CD14-positive monocyte (primary cell): ENCODE results near the gene ACSF2. TPM values are rescaled to one million over a fixed set of nuclear protein-coding genes. Genes with fewer than 3 reads are reported as not detected.

Experiments used
- DNase-seq, 3 donors: peaks; one replicate each; pipeline ENCODE4 v3.0.0-alpha.2; 2011 to 2022
- H2AFZ ChIP-seq: 2 replicates; pipeline ENCODE4 v1.6.0; 2012; ENCODE audit warnings: mild to moderate bottlenecking, low read depth, low read length, inconsistent platforms; ENCODE audit not compliant: insufficient read depth, poor library complexity, severe bottlenecking
- H3K27ac ChIP-seq, 2 donors: 1 replicate in 1 of 2; 2 replicates in 1 of 2; pipeline ENCODE4 v1.5.1; 2012 to 2013; ENCODE audit warnings: low read length in 2 of 2, control low read depth in 1 of 2, inconsistent platforms in 1 of 2, low read depth in 1 of 2, mild to moderate bottlenecking in 1 of 2
- H3K27me3 ChIP-seq, 2 donors: one replicate each; pipeline versions ENCODE4 v1.6.0 to v1.6.1; 2011 to 2013; ENCODE audit warnings: low read length in 2 of 2; ENCODE audit not compliant: control insufficient read depth in 2 of 2, insufficient read depth in 2 of 2
- H3K36me3 ChIP-seq, 2 donors: replicated peaks in 1 of 2; 1 replicate in 1 of 2; 2 replicates in 1 of 2; pipeline versions ENCODE4 v1.5.1 to v1.6.1; 2012 to 2013; ENCODE audit warnings: low read length in 2 of 2, control low read depth in 1 of 2, inconsistent platforms in 1 of 2, mild to moderate bottlenecking in 1 of 2; ENCODE audit not compliant: insufficient read depth in 2 of 2, control insufficient read depth in 1 of 2
- H3K4me1 ChIP-seq, 2 donors: 1 replicate in 1 of 2; 2 replicates in 1 of 2; pipeline versions ENCODE4 v1.5.1 to v1.6.1; 2012 to 2013; ENCODE audit warnings: low read length in 2 of 2, control low read depth in 1 of 2, inconsistent platforms in 1 of 2, mild to moderate bottlenecking in 1 of 2, moderate library complexity in 1 of 2; ENCODE audit not compliant: insufficient read depth in 2 of 2, control insufficient read depth in 1 of 2
- H3K4me2 ChIP-seq: replicated peaks from 2 replicates; pipeline ENCODE3; 2012; ENCODE audit warnings: low read length, moderate library complexity, mild to moderate bottlenecking; ENCODE audit not compliant: poor library complexity, severe bottlenecking; ENCODE audit errors: extremely low read depth
- H3K4me3 ChIP-seq, 3 experiments: fragments of 200-600 bp in 1 of 3; sonication (generic) in 1 of 3; replicated peaks in 1 of 3; 1 replicate in 2 of 3; 2 replicates in 1 of 3; pipeline ENCODE4 v1.5.1; 2011 to 2013; ENCODE audit warnings: low read length in 3 of 3, mild to moderate bottlenecking in 3 of 3, control low read depth in 2 of 3, low read depth in 2 of 3, inconsistent platforms in 1 of 3, moderate library complexity in 1 of 3
- H3K79me2 ChIP-seq: 2 replicates; pipeline ENCODE4 v1.6.0; 2012; ENCODE audit warnings: mild to moderate bottlenecking, control low read depth, inconsistent platforms, low read length, moderate library complexity; ENCODE audit not compliant: insufficient read depth
- H3K9ac ChIP-seq: 2 replicates; pipeline ENCODE4 v1.6.0; 2017; ENCODE audit warnings: low read length, mild to moderate bottlenecking; ENCODE audit not compliant: insufficient read depth, poor library complexity, severe bottlenecking
- H3K9me3 ChIP-seq, 2 donors: replicated peaks in 1 of 2; 1 replicate in 1 of 2; 2 replicates in 1 of 2; pipeline versions ENCODE4 v1.5.1 to v1.6.1; 2012 to 2013; ENCODE audit warnings: low read length in 2 of 2, control low read depth in 1 of 2; ENCODE audit not compliant: control insufficient read depth in 1 of 2, insufficient read depth in 1 of 2
- H4K20me1 ChIP-seq: 2 replicates; pipeline ENCODE4 v1.6.0; 2012; ENCODE audit warnings: mild to moderate bottlenecking, low read length, control low read depth, moderate library complexity; ENCODE audit not compliant: insufficient read depth
- H3K27ac Mint-ChIP-seq, 7 donors: one replicate each; pipeline ENCODE4 v1.8.0; 2020; ENCODE audit warnings: mild to moderate bottlenecking in 7 of 7, mixed read lengths in 7 of 7, moderate library complexity in 6 of 7, inconsistent platforms in 2 of 7
- H3K27me3 Mint-ChIP-seq, 3 donors: one replicate each; pipeline ENCODE4 v1.8.0; 2021 to 2022; ENCODE audit warnings: low read depth in 3 of 3, mild to moderate bottlenecking in 3 of 3, mixed read lengths in 3 of 3, moderate library complexity in 3 of 3, inconsistent platforms in 1 of 3
- H3K36me3 Mint-ChIP-seq, 2 donors: one replicate each; pipeline ENCODE4 v1.8.0; 2020; ENCODE audit warnings: mixed read lengths in 2 of 2, inconsistent platforms in 1 of 2, mild to moderate bottlenecking in 1 of 2
- H3K4me1 Mint-ChIP-seq: one replicate; pipeline ENCODE4 v1.8.0; 2020; ENCODE audit warnings: mild to moderate bottlenecking, mixed read lengths
- H3K4me3 Mint-ChIP-seq, 2 donors: one replicate each; pipeline ENCODE4 v1.8.0; 2020; ENCODE audit warnings: mild to moderate bottlenecking in 2 of 2, mixed read lengths in 2 of 2, moderate library complexity in 1 of 2
- H3K9me3 Mint-ChIP-seq, 7 donors: one replicate each; pipeline ENCODE4 v1.8.0; 2020 to 2022; ENCODE audit warnings: mixed read lengths in 7 of 7, mild to moderate bottlenecking in 6 of 7, moderate library complexity in 6 of 7, inconsistent platforms in 2 of 7
- WGBS: methylation state at CpG from one replicate; pipeline ENCODE4 v1.1.5; 2013; ENCODE audit warnings: missing lambda C conversion rate; ENCODE audit not compliant: insufficient coverage; 5-methylcytosine and 5-hydroxymethylcytosine counted together
- intact Hi-C, 2 donors: fragments of 100-400 bp; cut with micrococcal nuclease; formaldehyde crosslinking; loops; one replicate each; pipeline versions ENCODE4 v1.15.0 to v1.15.1; 2023
- polyA plus RNA-seq, 3 donors: library from polyadenylated mRNA; depleted of rRNA in 1 of 3; unstranded in 2 of 3; stranded (reverse) in 1 of 3; fragments of 300-500 nt in 2 of 3; fragments of >200 nt in 1 of 3; fragmentation: Illumina TruSeq in 2 of 3; gene quantifications; 1 replicate in 2 of 3; 2 replicates in 1 of 3; pipeline ENCODE4 v1.2.3, GENCODE V29; 2012 to 2021
- TF ChIP-seq, protein P1 (sequence below): fragments of 200-600 bp; IDR thresholded peaks from one replicate; pipeline ENCODE4 v1.8.0; 2022; ENCODE audit warnings: antibody characterized with exemption, mild to moderate bottlenecking

ACSF2 gene
- polyA plus RNA-seq, 3 donors, result 2.8 to 24.4 (median 5.5) TPM

DNA sequence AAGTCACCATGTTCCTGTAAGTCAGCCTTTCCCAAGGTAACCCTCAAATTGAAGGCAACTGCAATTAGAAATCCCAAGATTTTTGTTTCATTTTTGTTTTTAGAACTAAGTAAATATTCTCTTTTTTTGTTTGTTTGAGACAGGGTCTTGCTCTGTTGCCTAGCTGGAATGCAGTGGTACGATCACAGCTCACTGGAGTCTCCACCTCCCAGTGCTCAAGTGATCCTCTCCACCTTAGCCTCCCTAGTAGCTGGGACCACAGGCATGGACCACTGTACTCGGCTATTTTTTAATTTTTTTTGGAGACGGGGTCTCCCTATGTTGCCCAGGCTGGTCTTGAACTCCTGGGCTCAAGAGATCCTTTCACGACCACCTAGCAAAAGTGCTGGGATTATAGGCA is 18.1 kb upstream of the ACSF2 start:
- Histone ChIP-seq H3K9me3 (no peaks in the 10 kb centered on the region), H3K9ac (no peak overlapping the region), H3K4me2 (no peak overlapping the region), H2AFZ (no peak overlapping the region), H3K4me3 (no peak overlapping the region), H3K27me3 (no peaks in the 10 kb centered on the region), H4K20me1 (no peaks in the 10 kb centered on the region), H3K36me3 (no peaks in the 10 kb centered on the region), H3K4me1 (peaks cover 0 to 3% of the 10 kb centered on the region in 2 donors), H3K79me2 (no peaks in the 10 kb centered on the region), H3K27ac (no peak overlapping the region)
- DNase-seq, result no peak
- Mint-ChIP-seq H3K27ac (no peak overlapping the region), H3K36me3 (no peaks in the 10 kb centered on the region), H3K4me1 (peaks cover 11% of the 10 kb centered on the region), H3K9me3 (peaks cover 0 to 5% (median 4%) of the 10 kb centered on the region in 7 donors), H3K4me3 (no peak overlapping the region), H3K27me3 (peaks cover 3 to 14% (median 5%) of the 10 kb centered on the region in 3 donors)
- 100% methylated on average over 3 of the region's 4 CpGs for WGBS
- intact Hi-C loops, result no loop called here
- TF ChIP-seq, protein P1, sequence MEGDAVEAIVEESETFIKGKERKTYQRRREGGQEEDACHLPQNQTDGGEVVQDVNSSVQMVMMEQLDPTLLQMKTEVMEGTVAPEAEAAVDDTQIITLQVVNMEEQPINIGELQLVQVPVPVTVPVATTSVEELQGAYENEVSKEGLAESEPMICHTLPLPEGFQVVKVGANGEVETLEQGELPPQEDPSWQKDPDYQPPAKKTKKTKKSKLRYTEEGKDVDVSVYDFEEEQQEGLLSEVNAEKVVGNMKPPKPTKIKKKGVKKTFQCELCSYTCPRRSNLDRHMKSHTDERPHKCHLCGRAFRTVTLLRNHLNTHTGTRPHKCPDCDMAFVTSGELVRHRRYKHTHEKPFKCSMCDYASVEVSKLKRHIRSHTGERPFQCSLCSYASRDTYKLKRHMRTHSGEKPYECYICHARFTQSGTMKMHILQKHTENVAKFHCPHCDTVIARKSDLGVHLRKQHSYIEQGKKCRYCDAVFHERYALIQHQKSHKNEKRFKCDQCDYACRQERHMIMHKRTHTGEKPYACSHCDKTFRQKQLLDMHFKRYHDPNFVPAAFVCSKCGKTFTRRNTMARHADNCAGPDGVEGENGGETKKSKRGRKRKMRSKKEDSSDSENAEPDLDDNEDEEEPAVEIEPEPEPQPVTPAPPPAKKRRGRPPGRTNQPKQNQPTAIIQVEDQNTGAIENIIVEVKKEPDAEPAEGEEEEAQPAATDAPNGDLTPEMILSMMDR, result no peak

DNA sequence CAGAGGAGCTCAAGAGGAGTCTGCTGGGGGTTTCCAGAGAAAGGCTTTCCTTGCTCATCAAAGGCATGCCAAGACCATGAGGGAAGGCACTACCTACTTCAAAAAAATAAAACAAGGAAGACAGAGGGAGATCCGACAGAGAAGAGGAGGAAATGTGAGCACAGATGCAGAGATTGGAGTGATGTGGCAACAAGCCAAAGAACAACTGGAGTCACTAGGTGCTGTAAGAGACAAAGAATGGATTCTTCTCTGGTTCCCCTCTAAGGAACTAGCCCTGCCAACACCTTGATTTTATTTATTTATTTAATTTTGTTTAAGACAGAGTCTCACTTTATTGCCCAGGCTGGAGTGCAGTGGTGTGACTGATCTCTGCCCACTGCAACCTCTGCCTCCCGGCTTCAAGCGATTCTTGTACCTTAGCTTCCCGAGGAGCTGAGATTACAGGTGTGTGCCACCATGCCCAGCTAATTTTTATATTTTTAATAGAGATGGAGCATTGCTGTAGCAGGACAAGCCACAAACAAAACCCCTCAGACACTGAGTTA is 13.8 kb upstream of the ACSF2 start:
- Histone ChIP-seq H3K27me3 (no peaks in the 10 kb centered on the region), H3K9me3 (no peaks in the 10 kb centered on the region), H2AFZ (no peak overlapping the region), H3K4me2 (no peak overlapping the region), H3K36me3 (no peaks in the 10 kb centered on the region), H4K20me1 (no peaks in the 10 kb centered on the region), H3K79me2 (no peaks in the 10 kb centered on the region), H3K9ac (no peak overlapping the region), H3K27ac (no peak overlapping the region), H3K4me1 (no peaks in the 10 kb centered on the region), H3K4me3 (no peak overlapping the region)
- Mint-ChIP-seq H3K4me1 (peaks cover 6% of the 10 kb centered on the region), H3K36me3 (no peaks in the 10 kb centered on the region), H3K27ac (no peak overlapping the region), H3K4me3 (no peak overlapping the region), H3K9me3 (peaks cover 0 to 5% (median 4%) of the 10 kb centered on the region in 7 donors), H3K27me3 (peaks cover 0 to 6% (median 1%) of the 10 kb centered on the region in 3 donors)
- TF ChIP-seq, protein P1, result no peak
- WGBS, result no CpG with 5 or more reads among the region's 4 CpGs
- no peak for DNase-seq
- intact Hi-C loops, result no loop called here
